Suprapubic skin (tissue), 3 donors: Measurements from ENCODE around the gene GPATCH3.

Source experiments
- CTCF ChIP-seq, 2 donors: fragments of 200-600 bp in 1 of 2; fragments of 450-650 bp in 1 of 2; sonication (generic) in 1 of 2; IDR thresholded peaks; one replicate each; pipeline ENCODE4 v1.5.1; 2016 to 2019; ENCODE audit warnings: antibody characterized with exemption in 2 of 2, mild to moderate bottlenecking in 1 of 2, moderate library complexity in 1 of 2
- EP300 ChIP-seq: sonication (generic); formaldehyde crosslinking; IDR thresholded peaks from one replicate; pipeline ENCODE4 v1.6.1; 2017; ENCODE audit warnings: antibody characterized with exemption

- TF ChIP-seq CTCF (IDR thresholded peaks at IDR 0.05) (no peak), EP300 (no peak)
These were observed 11.3 kb upstream of the GPATCH3 start for GRCh38 chr1:26911399-26912146.
